HL-60 (cell line): ENCODE data around the gene TACC2.

ENCODE experiments used
- DNase-seq, 2 experiments: peaks; one replicate each; pipeline ENCODE4 v3.0.0-alpha.2; 2010 to 2020; ENCODE audit warnings: low read depth in 1 of 2, low spot score in 1 of 2
- H3K27ac ChIP-seq: fragments of 250-450 bp; sonication (Bioruptor Pico); replicated peaks from 2 replicates; pipeline ENCODE4 v1.5.1; 2020; ENCODE audit warnings: mild to moderate bottlenecking, moderate library complexity
- H3K27me3 ChIP-seq: fragments of 250-450 bp; sonication (Bioruptor Pico); 2 replicates; pipeline ENCODE4 v1.5.1; 2021; ENCODE audit warnings: mild to moderate bottlenecking, moderate library complexity; ENCODE audit not compliant: insufficient read depth, poor library complexity, severe bottlenecking
- H3K4me3 ChIP-seq: replicated peaks from 2 replicates; pipeline ENCODE4 v1.5.1; 2011; ENCODE audit warnings: mild to moderate bottlenecking, control low read depth, low read length; ENCODE audit not compliant: insufficient read depth
- GABPA ChIP-seq: IDR thresholded peaks from 2 replicates; pipeline ENCODE4 v1.6.1; 2012; ENCODE audit warnings: low read depth
- POLR2AphosphoS5 ChIP-seq: IDR thresholded peaks from 2 replicates; pipeline ENCODE4 v1.6.1; 2012; ENCODE audit warnings: low read depth
- REST ChIP-seq: IDR thresholded peaks from 2 replicates; pipeline ENCODE4 v1.6.1; 2012; ENCODE audit warnings: low read depth; ENCODE audit not compliant: insufficient replicate concordance
- SPI1 ChIP-seq: IDR thresholded peaks from 2 replicates; pipeline ENCODE4 v1.6.1; 2012; ENCODE audit warnings: low read depth, mild to moderate bottlenecking, borderline replicate concordance
- TF ChIP-seq, protein P1 (sequence below): IDR thresholded peaks from one replicate; pipeline ENCODE4 v1.5.1; 2011; ENCODE audit warnings: low read length, control low read depth, inconsistent platforms; ENCODE audit not compliant: insufficient read depth

Gene TACC2

GRCh38 chr10:122220736-122221135 lies 231.8 kb downstream of the TACC2 start:
- Histone ChIP-seq H3K4me3 (no peak overlapping the region), H3K27me3 (no peaks in the 10 kb centered on the region), H3K27ac (no peak overlapping the region)
- TF ChIP-seq SPI1 (no peak), POLR2AphosphoS5 (no peak), REST (no peak), GABPA (no peak)
- TF ChIP-seq, protein P1, sequence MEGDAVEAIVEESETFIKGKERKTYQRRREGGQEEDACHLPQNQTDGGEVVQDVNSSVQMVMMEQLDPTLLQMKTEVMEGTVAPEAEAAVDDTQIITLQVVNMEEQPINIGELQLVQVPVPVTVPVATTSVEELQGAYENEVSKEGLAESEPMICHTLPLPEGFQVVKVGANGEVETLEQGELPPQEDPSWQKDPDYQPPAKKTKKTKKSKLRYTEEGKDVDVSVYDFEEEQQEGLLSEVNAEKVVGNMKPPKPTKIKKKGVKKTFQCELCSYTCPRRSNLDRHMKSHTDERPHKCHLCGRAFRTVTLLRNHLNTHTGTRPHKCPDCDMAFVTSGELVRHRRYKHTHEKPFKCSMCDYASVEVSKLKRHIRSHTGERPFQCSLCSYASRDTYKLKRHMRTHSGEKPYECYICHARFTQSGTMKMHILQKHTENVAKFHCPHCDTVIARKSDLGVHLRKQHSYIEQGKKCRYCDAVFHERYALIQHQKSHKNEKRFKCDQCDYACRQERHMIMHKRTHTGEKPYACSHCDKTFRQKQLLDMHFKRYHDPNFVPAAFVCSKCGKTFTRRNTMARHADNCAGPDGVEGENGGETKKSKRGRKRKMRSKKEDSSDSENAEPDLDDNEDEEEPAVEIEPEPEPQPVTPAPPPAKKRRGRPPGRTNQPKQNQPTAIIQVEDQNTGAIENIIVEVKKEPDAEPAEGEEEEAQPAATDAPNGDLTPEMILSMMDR: no peak
- no peak for DNase-seq

DNA sequence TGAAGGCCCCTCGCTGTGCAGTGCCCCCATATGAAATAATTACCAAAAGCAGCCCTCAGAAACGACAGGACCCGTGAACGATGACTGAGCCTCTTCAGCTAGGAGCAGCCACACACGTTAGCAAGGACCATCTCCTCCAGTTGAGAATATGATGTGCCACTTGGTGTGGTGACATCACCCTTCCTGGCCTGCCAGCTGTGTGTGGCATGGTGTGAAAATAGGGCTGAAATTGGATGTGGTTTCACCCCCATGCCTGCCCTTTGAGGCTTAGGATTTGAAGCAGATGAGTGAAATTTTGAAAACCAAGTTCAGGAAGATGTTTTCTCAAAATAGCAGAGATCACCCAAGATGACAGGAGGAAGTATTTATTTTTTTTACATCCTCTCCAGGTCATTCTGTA lies 233.0 kb downstream of the TACC2 start:
- no peak for TF ChIP-seq SPI1
- TF ChIP-seq, protein P1: no peak
- no peak for TF ChIP-seq POLR2AphosphoS5
- no peak for TF ChIP-seq REST
- no peak for TF ChIP-seq GABPA

GRCh38 chr10:122222638-122223037 lies 233.7 kb downstream of the TACC2 start:
- Histone ChIP-seq H3K27ac (no peak overlapping the region), H3K4me3 (no peak overlapping the region), H3K27me3 (no peaks in the 10 kb centered on the region)
- no peak for TF ChIP-seq SPI1
- TF ChIP-seq POLR2AphosphoS5: no peak
- no peak for TF ChIP-seq GABPA
- TF ChIP-seq, protein P1: no peak
- no peak for TF ChIP-seq REST
- DNase-seq: no peak

More for the DNA sequence above, 233.0 kb downstream of the TACC2 start:
- H3K27ac ChIP-seq: no peak overlapping the region
- H3K4me3 ChIP-seq: no peak overlapping the region
- no peaks in the 10 kb centered on the region for H3K27me3 ChIP-seq
- DNase-seq: no peak
